Stimulated activated CD4-positive, alpha-beta T cell treated with anti-CD3 and anti-CD28 coated beads, Interleukin-1b, Interleukin-23, amount 100 ng/mL, for 48 hours (primary cell): ENCODE measurements around the gene LRRC51.

Experiments
- DNase-seq: peaks from one replicate; pipeline ENCODE4 v3.0.0-alpha.2; 2020

The LRRC51 gene

GRCh38 chr11:72072348-72072747 lies 8.3 kb upstream of the LRRC51 start:
- DNase-seq = no peak

DNA sequence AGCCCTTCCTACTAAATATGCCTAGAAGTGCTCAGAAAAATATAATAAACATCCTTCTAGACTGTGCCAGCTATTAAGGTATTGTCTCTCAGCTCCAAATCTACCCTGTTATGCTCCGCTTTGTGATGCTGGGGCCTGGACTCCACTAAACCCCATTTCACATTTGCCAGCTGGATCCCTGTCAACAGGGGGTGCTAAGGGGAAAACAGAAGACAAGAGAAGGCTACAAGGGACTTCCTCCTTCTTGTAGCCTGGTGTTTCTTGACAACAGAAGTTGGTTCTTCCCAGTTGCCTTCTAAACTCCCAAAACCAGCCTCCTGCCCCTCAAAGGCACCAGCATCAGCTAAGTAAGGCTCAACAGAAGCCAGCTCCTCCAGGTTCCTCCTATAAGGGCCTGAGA lies 5.5 kb upstream of the LRRC51 start:
- no peak for DNase-seq

DNA sequence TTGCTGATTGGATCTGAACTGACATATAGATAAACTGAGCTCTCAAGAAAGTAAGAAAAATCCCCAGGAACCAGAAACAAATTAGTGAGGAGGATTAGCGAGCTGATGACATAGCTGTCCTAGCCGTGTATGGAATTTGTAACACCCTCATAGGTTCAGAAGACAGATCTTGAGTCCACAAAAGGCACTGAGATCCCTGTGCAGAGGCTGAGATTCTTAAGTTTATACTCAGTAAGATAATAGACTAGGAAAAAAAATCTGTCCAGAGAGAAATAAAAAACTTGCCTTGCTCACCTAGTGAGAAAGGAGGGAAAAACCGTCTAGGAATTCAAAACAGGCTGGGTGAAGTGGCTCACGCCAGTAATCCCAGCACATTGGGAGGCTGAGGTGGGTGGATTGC lies 4.9 kb upstream of the LRRC51 start:
- no peak for DNase-seq

DNA sequence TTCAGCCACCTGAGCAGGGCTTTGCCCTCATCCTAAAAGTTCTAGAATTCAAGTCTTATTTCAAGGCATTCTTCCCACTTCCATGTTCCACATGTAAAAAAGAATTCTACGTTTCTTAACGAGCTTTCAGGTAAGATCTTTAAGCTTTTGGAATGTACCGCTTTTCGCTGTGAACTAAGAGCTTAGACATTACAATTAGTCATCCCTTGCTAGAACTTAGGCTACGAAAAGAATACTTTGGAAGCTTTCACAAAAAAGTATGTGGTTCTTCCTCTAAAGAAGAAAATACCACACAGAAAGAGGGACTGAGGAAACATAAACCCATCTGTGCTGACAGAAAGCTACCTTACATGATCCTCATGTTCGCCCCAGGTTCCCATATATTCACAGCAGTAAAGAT lies 2.2 kb upstream of the LRRC51 start:
- no peak for DNase-seq

- no peak for DNase-seq
These were observed 778 bp upstream of the LRRC51 start for GRCh38 chr11:72079819-72080325.

DNA sequence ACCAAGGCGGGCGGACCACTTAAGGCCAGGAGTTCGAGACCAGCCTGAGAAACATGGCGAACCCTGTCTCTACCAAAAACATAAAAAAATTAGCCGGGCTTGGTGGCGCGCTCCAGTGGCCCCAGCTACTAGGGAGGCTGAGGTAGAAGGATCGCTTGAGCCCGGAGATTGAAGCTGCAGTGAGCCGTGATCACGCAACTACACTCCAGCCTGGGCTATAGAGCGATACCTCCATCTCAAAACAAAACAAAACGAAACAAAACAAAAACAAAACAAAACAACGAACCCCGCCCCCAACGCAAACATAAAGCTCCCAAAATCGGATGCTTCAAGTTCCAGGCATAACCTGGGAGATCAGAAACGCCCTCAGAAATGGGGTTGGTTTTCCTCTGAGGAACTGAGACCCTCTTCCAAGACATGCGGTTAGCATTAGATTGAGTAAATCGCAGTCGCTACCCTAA lies 564 bp downstream of the LRRC51 start:
- no peak for DNase-seq

- no peak for DNase-seq
These were observed 1.3 kb downstream of the LRRC51 start for GRCh38 chr11:72081821-72082453.

DNA sequence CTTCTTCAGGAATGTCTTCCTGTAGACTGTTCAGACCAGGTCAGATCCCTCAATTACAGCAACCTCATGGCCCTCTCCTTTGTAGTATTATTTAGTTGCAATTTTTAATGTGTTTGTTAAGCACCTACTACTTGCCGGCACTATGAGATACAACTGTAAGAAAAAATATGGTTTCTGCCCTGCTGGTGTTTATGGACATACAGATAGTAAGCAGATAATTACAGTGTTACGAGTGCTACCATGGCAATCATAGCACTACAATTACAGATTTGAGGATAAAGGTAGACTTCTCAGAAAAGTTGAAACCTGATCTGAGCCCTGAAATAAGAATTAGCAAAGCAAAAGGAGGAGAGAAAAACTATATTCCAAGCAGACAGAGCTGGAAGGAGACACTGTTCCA lies 2.8 kb downstream of the LRRC51 start:
- DNase-seq = no peak

DNA sequence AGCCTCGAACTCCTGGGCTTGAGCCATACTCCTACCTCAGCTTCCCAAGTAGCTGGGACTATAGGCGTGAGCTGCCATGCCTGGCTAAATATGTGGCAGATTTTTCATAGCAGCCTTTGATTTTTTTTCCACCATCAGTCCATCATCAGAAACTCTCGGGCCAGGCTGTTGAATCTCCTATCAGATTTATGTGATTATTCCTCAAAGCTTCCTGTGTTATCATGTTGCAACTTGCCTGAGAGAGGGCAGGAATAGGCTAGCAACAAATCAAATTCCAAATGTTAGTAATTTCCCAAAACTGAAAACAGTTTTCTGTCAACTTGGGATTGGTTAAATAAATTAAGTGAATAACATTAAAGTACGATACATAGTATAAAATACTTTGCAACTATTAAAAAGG lies 3.4 kb downstream of the LRRC51 start:
- DNase-seq = no peak

- DNase-seq = no peak
These were observed 4.3 kb downstream of the LRRC51 start for GRCh38 chr11:72084965-72085364.

DNA sequence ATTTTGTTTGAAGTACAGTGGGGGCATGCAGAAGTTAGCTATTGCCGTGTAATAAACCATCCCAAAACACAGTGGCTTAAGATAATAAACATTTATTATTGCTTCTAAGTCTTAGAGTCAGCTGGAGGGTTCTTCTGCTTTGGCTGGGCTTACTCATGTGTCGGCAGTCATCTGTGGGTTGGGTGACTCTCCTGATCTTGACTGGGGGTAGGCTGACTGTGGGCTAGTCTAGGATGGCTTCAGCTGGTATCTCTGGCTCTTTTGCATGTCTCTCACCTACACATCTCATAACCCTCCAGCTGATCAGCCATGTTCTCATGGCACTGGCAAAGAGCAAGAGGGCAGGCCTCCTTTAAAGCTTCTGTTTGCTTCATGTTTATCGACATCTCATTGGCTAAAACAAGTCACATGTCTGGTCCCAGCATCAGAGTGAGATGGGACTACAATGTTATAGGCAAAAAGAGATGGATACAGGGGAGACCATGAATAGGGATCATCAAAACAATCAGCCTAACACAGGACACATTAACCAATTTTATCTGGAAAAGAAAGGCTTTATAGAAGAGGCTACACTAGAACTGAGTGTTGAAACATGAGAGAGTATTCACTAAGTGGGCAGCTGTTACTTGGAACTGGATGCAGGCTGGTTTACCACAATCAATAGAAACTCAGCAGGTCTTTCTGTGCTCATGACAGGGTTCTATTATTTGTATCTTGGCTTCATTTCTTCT lies 5.1 kb downstream of the LRRC51 start:
- no peak for DNase-seq

- no peak for DNase-seq
These were observed 7.6 kb downstream of the LRRC51 start for GRCh38 chr11:72088076-72088808.

- peak; percentile 63 for DNase-seq
These were observed 10.6 kb downstream of the LRRC51 start for GRCh38 chr11:72091292-72091691.

GRCh38 chr11:72098741-72099140 lies 18.1 kb downstream of the LRRC51 start:
- no peak for DNase-seq

GRCh38 chr11:72100009-72100408 lies 19.4 kb downstream of the LRRC51 start:
- no peak for DNase-seq

DNA sequence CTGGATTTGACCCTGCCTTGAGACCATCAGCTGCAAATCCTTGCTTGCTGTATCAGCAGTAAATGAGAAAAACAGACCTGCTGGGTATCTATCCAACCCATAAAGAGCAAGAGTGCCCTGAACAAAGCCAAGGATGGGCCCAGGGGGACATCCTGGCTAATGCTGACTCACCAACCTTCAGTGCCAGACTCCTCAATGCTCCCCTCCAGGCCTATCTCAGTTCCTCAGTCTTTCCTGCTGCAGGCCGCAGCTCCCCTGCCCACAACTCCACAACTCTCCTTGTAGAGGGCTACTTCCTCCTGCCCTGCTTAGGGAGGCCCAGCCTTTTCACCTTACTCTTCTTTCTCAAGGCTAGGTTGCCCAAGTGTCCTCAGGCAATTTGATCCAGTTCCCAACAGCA lies 19.8 kb downstream of the LRRC51 start:
- no peak for DNase-seq

DNA sequence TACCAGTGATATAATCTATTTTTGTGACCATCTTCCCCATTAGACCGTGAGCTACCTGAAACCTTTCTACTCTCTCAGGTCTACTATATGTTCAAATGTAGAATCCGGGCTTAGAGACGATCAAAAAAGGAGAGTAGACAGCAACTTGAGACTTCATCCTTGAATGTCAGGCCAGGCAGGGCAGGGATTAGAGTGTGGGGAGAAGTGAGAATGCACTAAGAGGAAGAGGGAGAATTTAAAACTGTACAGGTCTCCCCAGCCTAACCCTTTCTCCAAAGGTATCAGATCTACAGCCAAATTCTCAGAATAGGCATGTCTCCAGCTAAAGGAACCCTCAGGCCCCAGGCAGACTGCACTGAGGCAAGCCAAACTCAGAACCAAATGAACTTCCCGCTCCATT lies 21.5 kb downstream of the LRRC51 start:
- DNase-seq = no peak

GRCh38 chr11:72102631-72102945 lies 21.9 kb downstream of the LRRC51 start:
- DNase-seq = no peak

DNA sequence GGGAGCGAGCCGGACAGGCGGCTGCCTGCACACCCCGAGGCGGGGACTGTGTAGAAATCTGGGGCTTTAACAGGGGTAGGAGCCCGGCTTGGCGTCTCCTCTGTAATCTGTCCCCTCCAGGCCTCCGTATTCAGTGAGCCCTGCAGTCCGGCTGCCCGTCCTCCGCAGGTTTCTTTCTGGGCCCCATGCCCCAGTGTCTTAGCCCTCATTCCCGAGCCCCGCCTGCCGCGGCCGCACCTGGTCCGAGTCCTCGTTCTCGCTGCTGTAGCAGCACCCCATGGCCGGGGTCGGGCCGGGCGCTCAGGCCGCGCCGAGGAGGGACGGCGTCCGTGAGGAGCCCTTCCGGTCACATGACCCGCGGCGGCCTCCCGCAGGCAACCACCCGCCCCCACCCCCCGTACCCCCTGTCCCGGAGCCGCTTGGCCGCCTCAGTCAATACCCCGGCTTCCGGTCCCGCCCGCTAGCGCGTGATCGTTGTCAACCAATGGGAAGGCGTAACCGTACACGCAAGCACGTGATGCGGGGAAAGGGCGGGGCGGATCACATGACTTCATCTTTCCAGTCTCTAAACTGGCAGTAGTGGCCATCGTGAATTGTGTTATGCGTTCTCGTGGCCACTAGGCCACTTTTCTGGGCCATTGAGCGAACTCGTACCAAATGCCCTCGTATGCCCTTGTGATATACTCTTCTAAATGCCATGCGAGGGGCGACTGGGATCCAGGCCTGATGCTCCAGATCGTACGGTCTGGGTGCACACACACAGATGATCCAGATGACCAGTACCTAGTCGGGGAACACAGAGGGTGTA lies 22.5 kb downstream of the LRRC51 start, which contains the start of gene LAMTOR1:
Gene LAMTOR1 (minus strand): TSS at position 352 of the 808 bp plus-strand sequence. CDS start 73 bp downstream, at position 279.
- DNase-seq = peak; percentile 99

DNA sequence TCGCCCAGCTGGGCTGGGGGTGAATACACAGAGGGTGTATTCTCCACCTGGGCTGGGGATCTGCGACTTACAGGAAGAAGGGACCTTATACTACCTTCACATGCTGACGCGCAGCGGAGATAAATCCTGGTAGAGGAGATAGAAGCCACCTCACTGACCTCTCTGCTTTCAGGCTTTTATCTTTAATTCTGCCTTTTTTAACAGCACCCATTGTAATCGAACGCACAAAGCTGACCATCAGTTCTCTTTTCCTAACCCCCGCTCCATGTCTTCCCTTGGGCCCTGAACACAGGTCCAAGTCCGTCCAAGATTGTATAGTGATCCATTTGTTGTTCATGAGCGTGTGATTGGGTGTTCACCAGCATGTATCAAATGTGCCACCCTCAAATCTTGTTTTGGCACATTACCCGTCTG lies 23.1 kb downstream of the LRRC51 start:
- no peak for DNase-seq

- no peak for DNase-seq
These were observed 25.2 kb downstream of the LRRC51 start, which contains the start of gene TOMT for GRCh38 chr11:72105888-72106287. TSS of gene TOMT (plus strand) at chr11:72105924. CDS start at chr11:72105952, 28 bp downstream.

GRCh38 chr11:72111300-72112142 lies 30.9 kb downstream of the LRRC51 start:
- no peak for DNase-seq
